Measurements from ENCODE around the gene KIAA1671. TPM values are rescaled to one million over a fixed set of nuclear protein-coding genes. Genes with fewer than 3 reads are reported as not detected.
"Not testable (repeated sequence)": the region's sequence is repeated elsewhere in the genome, so short reads cannot be mapped to it uniquely, and the experiment has no call there.

The KIAA1671 gene
- polyA plus RNA-seq, 1 donor (not counting 4 experiments of a cell fraction or from before 2014, with no cell fraction given): 17.4 TPM

DNA sequence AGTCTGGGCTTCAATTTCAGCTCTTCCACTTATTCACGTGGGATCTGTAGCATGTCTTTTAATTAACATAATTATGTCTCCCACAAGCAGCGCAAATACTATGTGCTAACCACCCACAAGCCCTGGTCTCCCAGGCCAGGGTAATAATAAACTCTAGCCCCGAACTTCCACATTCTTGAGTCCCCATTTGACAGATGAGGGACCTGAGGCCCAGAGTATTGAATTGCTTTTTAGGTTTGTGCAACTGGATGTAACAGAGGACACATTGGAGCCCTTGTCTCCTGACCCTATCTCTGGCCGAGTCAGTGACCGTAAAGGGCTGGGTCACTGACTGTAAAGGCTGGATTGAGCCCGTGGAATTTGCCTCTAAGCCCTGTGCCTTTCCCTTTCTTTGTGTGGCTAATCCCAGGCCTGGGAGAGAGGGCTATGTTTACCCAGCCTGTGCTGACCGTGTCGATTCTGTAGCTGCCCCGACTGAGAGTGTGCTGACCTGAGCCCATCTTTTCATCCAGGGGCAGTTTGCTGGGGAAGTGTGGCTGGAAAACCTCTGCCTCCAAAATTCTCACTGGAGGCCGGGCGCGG, 270.8 kb downstream of the KIAA1671 start:
- DNase-seq (ENCODE audit: low read depth, low spot score): no peak
- dilution Hi-C loops (cut with MboI; ENCODE audit: extremely low pct_ligation_motif_present, low sequenced_read_pairs): no loop called here

DNA sequence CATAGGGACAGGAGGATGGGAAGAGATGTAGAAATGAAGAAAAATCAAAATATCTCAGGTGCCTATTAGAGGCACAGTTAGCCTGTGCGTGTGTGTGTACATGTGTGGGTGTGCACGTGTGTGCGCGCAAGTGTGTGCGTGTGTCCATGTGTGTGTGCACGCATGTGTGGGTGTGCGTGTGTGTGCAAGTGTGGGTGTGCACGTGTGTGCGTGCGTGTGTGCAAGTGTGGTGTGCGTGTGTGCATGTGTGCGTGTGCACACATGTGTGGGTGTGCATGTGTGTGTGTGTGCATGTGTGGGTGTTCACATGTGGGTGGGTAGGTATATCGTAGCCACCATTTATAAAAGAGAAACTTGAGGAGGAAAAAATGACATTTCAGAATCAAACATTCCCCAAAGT, 276.3 kb downstream of the KIAA1671 start:
- dilution Hi-C loops (cut with MboI; ENCODE audit: extremely low pct_ligation_motif_present, low sequenced_read_pairs): no loop called here
- Histone ChIP-seq H3K36me3 (ENCODE audit: control insufficient read depth in 2 of 2, extremely low read depth in 1 of 2, insufficient read depth in 2 of 2, low read length in 2 of 2) (no peaks in the 10 kb centered on the region), H3K79me2 (ENCODE audit: control insufficient read depth, insufficient read depth, low read length) (no peaks in the 10 kb centered on the region), H3K4me2 (ENCODE audit: control insufficient read depth, extremely low read depth, insufficient read depth, low read depth, low read length) (no peak overlapping the region), H3K27me3 (ENCODE audit: control insufficient read depth, extremely low read depth, insufficient read depth, low read length) (peaks cover 6% of the 10 kb centered on the region), H4K20me1 (ENCODE audit: control insufficient read depth, extremely low read depth, insufficient read depth, low read length) (no peaks in the 10 kb centered on the region), H2AFZ (ENCODE audit: control insufficient read depth, low read length) (no peak overlapping the region), H3K9me1 (ENCODE audit: control insufficient read depth, extremely low read depth, insufficient read depth, low read length) (no peaks in the 10 kb centered on the region), H3K27ac (ENCODE audit: control insufficient read depth, insufficient read depth, low read length) (no peak overlapping the region), H3K4me1 (ENCODE audit: control insufficient read depth, extremely low read depth, insufficient read depth, low read length) (peaks cover 8% of the 10 kb centered on the region), H3K9me3 (ENCODE audit: control insufficient read depth, low read depth, low read length) (no peaks in the 10 kb centered on the region), H3K9ac (ENCODE audit: control insufficient read depth, extremely low read depth, insufficient read depth, low read length) (no peak overlapping the region), H3K4me3 (ENCODE audit: control insufficient read depth in 2 of 3, extremely low read depth in 1 of 3, insufficient read depth in 2 of 3, low read depth in 1 of 3, low read length in 3 of 3) (no peak overlapping the region)
- DNase-seq (ENCODE audit: low read depth, low spot score): no peak
- no peak for FAIRE-seq
- TF ChIP-seq CTCF (optimal IDR thresholded peaks at IDR 0.05 in 1 of 3, IDR thresholded peaks at IDR 0.05 in 1 of 3, conservative IDR thresholded peaks at IDR 0.05 in 1 of 3; ENCODE audit: extremely low read depth in 1 of 3, insufficient read depth in 2 of 3, low read length in 3 of 3): no peak

More for the DNA sequence above, 270.8 kb downstream of the KIAA1671 start:
- FAIRE-seq: no peak
- TF ChIP-seq EZH2 (IDR thresholded peaks at IDR 0.05; ENCODE audit: low read length) (no peak), CTCF (optimal IDR thresholded peaks at IDR 0.05 in 1 of 3, IDR thresholded peaks at IDR 0.05 in 1 of 3, conservative IDR thresholded peaks at IDR 0.05 in 1 of 3; ENCODE audit: extremely low read depth in 1 of 3, insufficient read depth in 2 of 3, low read length in 3 of 3) (no peak)
- Histone ChIP-seq H3K4me3 (ENCODE audit: control insufficient read depth in 2 of 3, extremely low read depth in 1 of 3, insufficient read depth in 2 of 3, low read depth in 1 of 3, low read length in 3 of 3) (no peak overlapping the region), H2AFZ (ENCODE audit: control insufficient read depth, low read length) (no peak overlapping the region), H3K9me1 (ENCODE audit: control insufficient read depth, extremely low read depth, insufficient read depth, low read length) (no peaks in the 10 kb centered on the region), H3K27me3 (ENCODE audit: control insufficient read depth, extremely low read depth, insufficient read depth, low read length) (peaks cover 26% of the 10 kb centered on the region), H3K4me1 (ENCODE audit: control insufficient read depth, extremely low read depth, insufficient read depth, low read length) (no peaks in the 10 kb centered on the region), H3K27ac (ENCODE audit: control insufficient read depth, insufficient read depth, low read length) (no peak overlapping the region), H3K9ac (ENCODE audit: control insufficient read depth, extremely low read depth, insufficient read depth, low read length) (no peak overlapping the region), H3K4me2 (ENCODE audit: control insufficient read depth, extremely low read depth, insufficient read depth, low read depth, low read length) (no peak overlapping the region), H3K79me2 (ENCODE audit: control insufficient read depth, insufficient read depth, low read length) (no peaks in the 10 kb centered on the region), H4K20me1 (ENCODE audit: control insufficient read depth, extremely low read depth, insufficient read depth, low read length) (no peaks in the 10 kb centered on the region), H3K9me3 (ENCODE audit: control insufficient read depth, low read depth, low read length) (no peaks in the 10 kb centered on the region), H3K36me3 (ENCODE audit: control insufficient read depth in 2 of 2, extremely low read depth in 1 of 2, insufficient read depth in 2 of 2, low read length in 2 of 2) (no peaks in the 10 kb centered on the region)

GRCh38 chr22:25230760-25231159, 278.2 kb downstream of the KIAA1671 start:
- H2AFZ ChIP-seq (ENCODE audit: control insufficient read depth, low read length); FAIRE-seq; dilution Hi-C loops (cut with MboI; ENCODE audit: extremely low pct_ligation_motif_present, low sequenced_read_pairs); H3K27ac ChIP-seq (ENCODE audit: control insufficient read depth, insufficient read depth, low read length); H3K9ac ChIP-seq (ENCODE audit: control insufficient read depth, extremely low read depth, insufficient read depth, low read length); H3K9me1 ChIP-seq (ENCODE audit: control insufficient read depth, extremely low read depth, insufficient read depth, low read length); H3K9me3 ChIP-seq (ENCODE audit: control insufficient read depth, low read depth, low read length); H3K4me2 ChIP-seq (ENCODE audit: control insufficient read depth, extremely low read depth, insufficient read depth, low read depth, low read length); H3K4me3 ChIP-seq (ENCODE audit: control insufficient read depth in 2 of 3, extremely low read depth in 1 of 3, insufficient read depth in 2 of 3, low read depth in 1 of 3, low read length in 3 of 3); H3K27me3 ChIP-seq (ENCODE audit: control insufficient read depth, extremely low read depth, insufficient read depth, low read length); H3K4me1 ChIP-seq (ENCODE audit: control insufficient read depth, extremely low read depth, insufficient read depth, low read length); H4K20me1 ChIP-seq (ENCODE audit: control insufficient read depth, extremely low read depth, insufficient read depth, low read length); DNase-seq (ENCODE audit: low read depth, low spot score); H3K79me2 ChIP-seq (ENCODE audit: control insufficient read depth, insufficient read depth, low read length); H3K36me3 ChIP-seq (ENCODE audit: control insufficient read depth in 2 of 2, extremely low read depth in 1 of 2, insufficient read depth in 2 of 2, low read length in 2 of 2): not testable (repeated sequence)

Measured in keratinocyte (primary cell).